Gastrocnemius medialis (tissue), 4 donors: ENCODE measurements around the gene TFRC. TPM values are rescaled to one million over a fixed set of nuclear protein-coding genes. Genes with fewer than 3 reads are reported as not detected.
"Not testable (repeated sequence)": the region's sequence is repeated elsewhere in the genome, so short reads cannot be mapped to it uniquely, and the experiment has no call there.

Source experiments
- ATAC-seq, 2 donors: fragments of 150-250 bp; one replicate each; pipeline ENCODE4 v1.9.1; 2016
- DNase-seq, 2 donors: peaks; one replicate each; pipeline ENCODE4 v3.0.0-alpha.2; 2019
- H3K27ac ChIP-seq, 4 donors: fragments of 200-600 bp; sonication (generic); 1 replicate in 1 of 4; 2 replicates in 3 of 4; pipeline ENCODE4 v1.5.1; 2016 to 2018; ENCODE audit warnings: mild to moderate bottlenecking in 2 of 4, moderate library complexity in 1 of 4
- H3K27me3 ChIP-seq, 3 donors: fragments of 200-600 bp; sonication (generic) in 2 of 3; 1 replicate in 1 of 3; 2 replicates in 2 of 3; pipeline versions ENCODE4 v1.5.1 to v1.6.0; 2016 to 2019; ENCODE audit warnings: mild to moderate bottlenecking in 1 of 3, moderate library complexity in 1 of 3
- H3K36me3 ChIP-seq, 2 donors: fragments of 200-600 bp; sonication (generic) in 1 of 2; one replicate each; pipeline ENCODE4 v1.5.1; 2017 to 2018
- H3K4me1 ChIP-seq, 2 donors: fragments of 200-600 bp; sonication (generic) in 1 of 2; one replicate each; pipeline ENCODE4 v1.5.1; 2016 to 2017; ENCODE audit warnings: mild to moderate bottlenecking in 2 of 2
- H3K4me3 ChIP-seq, 4 donors: fragments of 200-600 bp; sonication (generic) in 3 of 4; 1 replicate in 1 of 4; 2 replicates in 3 of 4; pipeline ENCODE4 v1.5.1; 2016 to 2019; ENCODE audit warnings: mild to moderate bottlenecking in 2 of 4
- H3K9me3 ChIP-seq, 3 donors: fragments of 200-600 bp; sonication (generic) in 2 of 3; 1 replicate in 1 of 3; 2 replicates in 2 of 3; pipeline ENCODE4 v1.5.1; 2016 to 2019
- POLR2A ChIP-seq, 2 donors: fragments of 450-650 bp; IDR thresholded peaks; one replicate each; pipeline ENCODE4 v1.6.1; 2017; ENCODE audit warnings: antibody characterized with exemption in 2 of 2, mild to moderate bottlenecking in 2 of 2, moderate library complexity in 2 of 2
- in situ Hi-C, 4 donors: fragments of 200-750 bp; cut with MboI; loops; one replicate each; pipeline versions ENCODE4 v1.15.0 to v1.8.0; 2017; ENCODE audit warnings: low sequenced_read_pairs in 4 of 4
- intact Hi-C: fragments of 100-400 bp; cut with DNase I; formaldehyde crosslinking; loops from one replicate; pipeline ENCODE4 v1.15.1; 2023; ENCODE audit warnings: low total_unique reads
- total RNA-seq, 4 donors: library from RNA; depleted of rRNA; stranded (reverse); fragments of >200 nt; gene quantifications; one replicate each; pipeline versions ENCODE4 v1.1.0 to v1.2.3, GENCODE V29; 2016
- TF ChIP-seq, protein P1 (sequence below), 5 experiments: fragments of 450-650 bp in 3 of 5; fragments of 200-600 bp in 2 of 5; sonication (generic) in 2 of 5; IDR thresholded peaks in 4 of 5; conservative IDR thresholded peaks in 1 of 5; 1 replicate in 4 of 5; 2 replicates in 1 of 5; pipeline ENCODE4 v1.5.1; 2016 to 2019; ENCODE audit warnings: antibody characterized with exemption in 5 of 5, mild to moderate bottlenecking in 3 of 5, moderate library complexity in 3 of 5

The TFRC gene
- total RNA-seq, 4 donors from 2014 or later: 23.1 to 162 (median 56.3) TPM

GRCh38 chr3:196024968-196025367 lies 56.9 kb downstream of the TFRC start:
- TF ChIP-seq, protein P1, sequence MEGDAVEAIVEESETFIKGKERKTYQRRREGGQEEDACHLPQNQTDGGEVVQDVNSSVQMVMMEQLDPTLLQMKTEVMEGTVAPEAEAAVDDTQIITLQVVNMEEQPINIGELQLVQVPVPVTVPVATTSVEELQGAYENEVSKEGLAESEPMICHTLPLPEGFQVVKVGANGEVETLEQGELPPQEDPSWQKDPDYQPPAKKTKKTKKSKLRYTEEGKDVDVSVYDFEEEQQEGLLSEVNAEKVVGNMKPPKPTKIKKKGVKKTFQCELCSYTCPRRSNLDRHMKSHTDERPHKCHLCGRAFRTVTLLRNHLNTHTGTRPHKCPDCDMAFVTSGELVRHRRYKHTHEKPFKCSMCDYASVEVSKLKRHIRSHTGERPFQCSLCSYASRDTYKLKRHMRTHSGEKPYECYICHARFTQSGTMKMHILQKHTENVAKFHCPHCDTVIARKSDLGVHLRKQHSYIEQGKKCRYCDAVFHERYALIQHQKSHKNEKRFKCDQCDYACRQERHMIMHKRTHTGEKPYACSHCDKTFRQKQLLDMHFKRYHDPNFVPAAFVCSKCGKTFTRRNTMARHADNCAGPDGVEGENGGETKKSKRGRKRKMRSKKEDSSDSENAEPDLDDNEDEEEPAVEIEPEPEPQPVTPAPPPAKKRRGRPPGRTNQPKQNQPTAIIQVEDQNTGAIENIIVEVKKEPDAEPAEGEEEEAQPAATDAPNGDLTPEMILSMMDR (IDR thresholded peaks at IDR 0.05 in 4 of 5, conservative IDR thresholded peaks at IDR 0.05 in 1 of 5): no peak
- TF ChIP-seq POLR2A (IDR thresholded peaks at IDR 0.05): no peak
- in situ Hi-C loops: no loop called here
- H3K27ac ChIP-seq: no peak overlapping the region

DNA sequence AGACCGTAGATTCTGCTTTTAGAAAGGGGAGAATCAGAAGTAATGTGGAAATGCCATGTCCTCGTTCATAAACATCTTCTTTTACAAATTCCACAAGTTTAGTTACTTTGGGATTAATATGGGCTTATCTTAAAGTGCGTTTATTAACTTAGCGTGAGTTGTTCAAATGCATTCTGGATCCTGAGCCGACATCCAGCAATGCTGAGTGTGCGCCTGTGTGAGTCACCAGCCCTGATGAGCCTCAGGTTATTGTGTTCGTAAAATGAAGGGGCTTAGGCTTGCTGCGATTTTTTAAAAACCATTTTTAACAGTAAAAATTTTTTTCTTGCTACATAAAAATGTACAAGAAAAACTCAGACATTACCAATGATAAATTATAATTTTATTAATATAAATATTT lies 57.9 kb downstream of the TFRC start:
- in situ Hi-C loops: no loop called here
- no peak for TF ChIP-seq POLR2A (IDR thresholded peaks at IDR 0.05)
- TF ChIP-seq, protein P1 (IDR thresholded peaks at IDR 0.05 in 4 of 5, conservative IDR thresholded peaks at IDR 0.05 in 1 of 5): no peak
- no peaks in the 10 kb centered on the region for H3K36me3 ChIP-seq
- intact Hi-C loops: no loop called here
- no peak overlapping the region for H3K27ac ChIP-seq
- no peaks in the 10 kb centered on the region for H3K27me3 ChIP-seq
- ATAC-seq (no peak), DNase-seq (no peak)
- H3K4me3 ChIP-seq: no peak overlapping the region
- H3K4me1 ChIP-seq: no peaks in the 10 kb centered on the region
- H3K9me3 ChIP-seq: no peaks in the 10 kb centered on the region

More at GRCh38 chr3:196024968-196025367, 56.9 kb downstream of the TFRC start:
- H3K36me3 ChIP-seq: no peaks in the 10 kb centered on the region
- DNase-seq (no peak), ATAC-seq (no peak)
- H3K9me3 ChIP-seq: no peaks in the 10 kb centered on the region
- no peak overlapping the region for H3K4me3 ChIP-seq
- intact Hi-C loops: no loop called here
- no peaks in the 10 kb centered on the region for H3K27me3 ChIP-seq
- H3K4me1 ChIP-seq: no peaks in the 10 kb centered on the region

- H3K27ac ChIP-seq, ATAC-seq, DNase-seq, H3K9me3 ChIP-seq, intact Hi-C loops, H3K4me3 ChIP-seq, H3K27me3 ChIP-seq, H3K36me3 ChIP-seq, H3K4me1 ChIP-seq, in situ Hi-C loops: not testable (repeated sequence)
Measured at GRCh38 chr3:196022499-196022878, 59.4 kb downstream of the TFRC start.

- H3K4me3 ChIP-seq: no peak overlapping the region
- TF ChIP-seq, protein P1 (IDR thresholded peaks at IDR 0.05 in 4 of 5, conservative IDR thresholded peaks at IDR 0.05 in 1 of 5): no peak
- no peak for TF ChIP-seq POLR2A (IDR thresholded peaks at IDR 0.05)
- DNase-seq: no peak
- ATAC-seq: no peak
- H3K9me3 ChIP-seq: no peaks in the 10 kb centered on the region
- peaks cover 0 to 4% of the 10 kb centered on the region in 2 donors for H3K4me1 ChIP-seq
- H3K27me3 ChIP-seq: no peaks in the 10 kb centered on the region
- in situ Hi-C loops: no loop called here
- intact Hi-C loops: no loop called here
- no peaks in the 10 kb centered on the region for H3K36me3 ChIP-seq
- H3K27ac ChIP-seq: no peak overlapping the region
Measured at GRCh38 chr3:196020373-196020772, 61.5 kb downstream of the TFRC start.

GRCh38 chr3:196019576-196019975 lies 62.3 kb downstream of the TFRC start:
- DNase-seq, in situ Hi-C loops: not testable (repeated sequence)

GRCh38 chr3:196018159-196018558 lies 63.7 kb downstream of the TFRC start:
- H3K36me3 ChIP-seq, ATAC-seq, intact Hi-C loops, H3K27ac ChIP-seq, H3K4me3 ChIP-seq, in situ Hi-C loops, DNase-seq, H3K27me3 ChIP-seq, H3K9me3 ChIP-seq, H3K4me1 ChIP-seq: not testable (repeated sequence)

More at GRCh38 chr3:196019576-196019975, 62.3 kb downstream of the TFRC start:
- H3K36me3 ChIP-seq, H3K9me3 ChIP-seq, intact Hi-C loops, H3K27ac ChIP-seq, H3K27me3 ChIP-seq, H3K4me3 ChIP-seq, H3K4me1 ChIP-seq: not testable (repeated sequence)
- peak; percentile 49 to 64 for ATAC-seq
